HepG2 (cell line): ENCODE measurements around the gene ARFGAP1. TPM values are rescaled to one million over a fixed set of nuclear protein-coding genes. Genes with fewer than 3 reads are reported as not detected.

ENCODE experiments used
- AFF4 ChIP-seq: sonication (generic); formaldehyde crosslinking; IDR thresholded peaks from 2 replicates; pipeline ENCODE4 v1.4.0; 2020; ENCODE audit warnings: missing genetic modification reagents
- DNMT1 ChIP-seq: sonication (generic); formaldehyde crosslinking; IDR thresholded peaks from 2 replicates; pipeline ENCODE4 v1.5.1; 2020; ENCODE audit warnings: mild to moderate bottlenecking, missing genetic modification reagents
- EED ChIP-seq: sonication (generic); formaldehyde crosslinking; IDR thresholded peaks from 2 replicates; pipeline ENCODE4 v1.5.0; 2020; ENCODE audit warnings: mild to moderate bottlenecking, missing genetic modification reagents
- GATAD1 ChIP-seq: IDR thresholded peaks from 2 replicates; pipeline ENCODE4 v1.6.1; 2016; ENCODE audit warnings: missing genetic modification reagents, missing compliant biosample characterization
- HNF1B ChIP-seq: sonication (generic); formaldehyde crosslinking; IDR thresholded peaks from 2 replicates; pipeline ENCODE4 v1.5.1; 2020; ENCODE audit warnings: mild to moderate bottlenecking, moderate library complexity, missing genetic modification reagents
- JUNB ChIP-seq: sonication (generic); formaldehyde crosslinking; IDR thresholded peaks from 2 replicates; pipeline ENCODE4 v1.8.0; 2022; ENCODE audit warnings: missing genetic modification reagents, mild to moderate bottlenecking, borderline replicate concordance
- MLX ChIP-seq: IDR thresholded peaks from 2 replicates; pipeline ENCODE4 v1.6.1; 2016
- MTERF4 ChIP-seq: sonication (generic); formaldehyde crosslinking; IDR thresholded peaks from 2 replicates; pipeline ENCODE4 v1.8.0; 2023; ENCODE audit warnings: mild to moderate bottlenecking, missing genetic modification reagents
- YEATS2 ChIP-seq: sonication (generic); formaldehyde crosslinking; IDR thresholded peaks from 2 replicates; pipeline ENCODE4 v1.4.0; 2020; ENCODE audit warnings: missing genetic modification reagents, borderline replicate concordance
- ZFP36L2 ChIP-seq: sonication (generic); formaldehyde crosslinking; IDR thresholded peaks from 2 replicates; pipeline ENCODE4 v1.4.0; 2020; ENCODE audit warnings: missing genetic modification reagents
- ZFP91 ChIP-seq: sonication (generic); formaldehyde crosslinking; IDR thresholded peaks from 2 replicates; pipeline ENCODE4 v1.9.0; 2022; ENCODE audit warnings: missing genetic modification reagents, mild to moderate bottlenecking, borderline replicate concordance
- ZNF207 ChIP-seq: fragments of 450-650 bp; IDR thresholded peaks from 2 replicates; pipeline ENCODE4 v1.6.1; 2016; ENCODE audit warnings: antibody characterized with exemption, borderline replicate concordance
- polyA plus RNA-seq, 8 experiments: library from polyadenylated mRNA; depleted of rRNA in 3 of 8; stranded (reverse) in 7 of 8; unstranded in 1 of 8; fragments of >200 nt; fragmentation: Illumina TruSeq in 4 of 8; extraction: Trizol in 4 of 8; gene quantifications; 2 replicates each; pipeline versions ENCODE4 v1.2.1 to v1.2.3, GENCODE V29; 2011 to 2016; ENCODE audit warnings: low read depth in 4 of 8, missing spikeins in 1 of 8, mixed read lengths in 1 of 8; ENCODE audit not compliant: insufficient read depth in 1 of 8
- total RNA-seq, 5 experiments: library from RNA; depleted of rRNA; stranded (reverse); fragments of >200 nt; fragmentation: Illumina TruSeq; extraction: Trizol; gene quantifications; 2 replicates each; pipeline ENCODE4 v1.2.3, GENCODE V29; 2016; ENCODE audit warnings: low read depth in 1 of 5
- TF ChIP-seq, protein P1 (sequence below): sonication (generic); formaldehyde crosslinking; IDR thresholded peaks from 2 replicates; pipeline ENCODE4 v1.8.1; 2023; ENCODE audit warnings: mild to moderate bottlenecking, moderate library complexity, missing genetic modification reagents
- TF ChIP-seq, protein P2 (sequence below): sonication (generic); formaldehyde crosslinking; conservative IDR thresholded peaks from 2 replicates; pipeline ENCODE4 v1.4.0; 2020; ENCODE audit warnings: mild to moderate bottlenecking, missing genetic modification reagents, moderate library complexity

ARFGAP1 gene
- total and polyA plus RNA-seq, 2 of the 13 experiments (the other 11 are each of a cell fraction or from before 2014, with no cell fraction given) = 132 TPM

DNA sequence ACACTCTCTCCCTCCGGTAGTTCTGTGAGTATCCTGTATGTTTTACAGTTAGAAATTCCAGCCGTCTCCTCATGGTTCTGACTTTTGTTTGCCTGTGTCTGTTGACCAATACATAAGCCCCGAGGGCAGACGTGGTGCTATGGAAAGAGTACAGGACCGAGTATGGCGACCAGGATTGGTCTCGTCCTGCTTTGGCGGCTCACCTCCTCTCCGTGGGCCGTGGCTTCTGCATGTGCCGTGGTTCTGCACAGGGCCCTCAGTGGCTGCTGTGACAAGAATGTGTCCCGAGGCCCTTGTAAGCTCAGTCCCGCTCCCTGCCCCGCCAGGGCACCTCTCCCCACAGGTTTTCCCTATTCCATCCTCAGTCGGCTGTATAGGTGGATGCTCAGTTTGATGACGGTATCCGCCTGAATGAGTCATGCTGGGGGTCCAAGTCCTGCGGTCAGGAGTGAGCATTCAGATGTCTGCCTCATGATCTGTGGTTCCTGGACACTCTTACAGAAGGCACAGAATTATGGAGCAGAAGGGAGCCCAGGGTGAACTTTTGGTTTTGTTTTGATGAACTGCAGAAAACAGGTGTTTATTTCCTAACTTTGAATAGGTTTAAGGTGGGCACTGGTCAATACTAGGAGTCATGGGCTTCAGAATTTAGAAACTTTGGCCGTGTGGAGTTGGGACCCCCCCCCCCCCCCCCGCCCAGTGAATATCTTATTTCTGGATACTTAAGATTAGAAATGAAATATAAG, 1.2 kb downstream of the ARFGAP1 start (continued):
- TF ChIP-seq, protein P1, sequence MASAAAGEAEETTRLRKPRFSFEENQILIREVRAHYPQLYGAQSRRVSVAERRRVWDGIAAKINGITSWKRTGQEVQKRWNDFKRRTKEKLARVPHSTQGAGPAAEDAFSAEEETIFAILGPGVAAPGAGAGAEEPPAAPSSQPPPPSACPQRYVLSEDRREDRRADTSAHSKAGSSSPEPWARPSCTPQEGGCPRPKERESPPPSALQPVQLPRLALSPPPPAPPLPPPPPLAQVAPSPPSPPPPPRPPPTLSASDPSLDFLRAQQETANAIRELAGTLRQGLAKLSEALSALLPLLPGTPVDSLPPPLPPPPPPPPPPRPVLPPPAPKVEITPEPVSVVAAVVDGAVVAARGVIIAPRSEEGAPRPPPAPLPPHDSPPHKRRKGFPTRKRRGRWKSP = no peak
- TF ChIP-seq MLX (peak; percentile 13; the same call in 1 of the 2 replicates), HNF1B (CRISPR knock-in tag) (0 out of 2 replicates have a peak, but pooled peaks have one; percentile 40), AFF4 (no peak), JUNB (CRISPR knock-in tag) (peak; percentile 49; the same call in 1 of the 2 replicates), MTERF4 (CRISPR knock-in tag) (peak; percentile 65; the same call in 1 of the 2 replicates), ZFP91 (CRISPR knock-in tag) (no peak), GATAD1 (CRISPR knock-in tag) (peak; percentile 61), DNMT1 (CRISPR knock-in tag) (no peak), EED (CRISPR knock-in tag) (peak; percentile 23; the same call in 1 of the 2 replicates), ZNF207 (no peak), YEATS2 (no peak), ZFP36L2 (CRISPR knock-in tag) (no peak)
- TF ChIP-seq, protein P2, sequence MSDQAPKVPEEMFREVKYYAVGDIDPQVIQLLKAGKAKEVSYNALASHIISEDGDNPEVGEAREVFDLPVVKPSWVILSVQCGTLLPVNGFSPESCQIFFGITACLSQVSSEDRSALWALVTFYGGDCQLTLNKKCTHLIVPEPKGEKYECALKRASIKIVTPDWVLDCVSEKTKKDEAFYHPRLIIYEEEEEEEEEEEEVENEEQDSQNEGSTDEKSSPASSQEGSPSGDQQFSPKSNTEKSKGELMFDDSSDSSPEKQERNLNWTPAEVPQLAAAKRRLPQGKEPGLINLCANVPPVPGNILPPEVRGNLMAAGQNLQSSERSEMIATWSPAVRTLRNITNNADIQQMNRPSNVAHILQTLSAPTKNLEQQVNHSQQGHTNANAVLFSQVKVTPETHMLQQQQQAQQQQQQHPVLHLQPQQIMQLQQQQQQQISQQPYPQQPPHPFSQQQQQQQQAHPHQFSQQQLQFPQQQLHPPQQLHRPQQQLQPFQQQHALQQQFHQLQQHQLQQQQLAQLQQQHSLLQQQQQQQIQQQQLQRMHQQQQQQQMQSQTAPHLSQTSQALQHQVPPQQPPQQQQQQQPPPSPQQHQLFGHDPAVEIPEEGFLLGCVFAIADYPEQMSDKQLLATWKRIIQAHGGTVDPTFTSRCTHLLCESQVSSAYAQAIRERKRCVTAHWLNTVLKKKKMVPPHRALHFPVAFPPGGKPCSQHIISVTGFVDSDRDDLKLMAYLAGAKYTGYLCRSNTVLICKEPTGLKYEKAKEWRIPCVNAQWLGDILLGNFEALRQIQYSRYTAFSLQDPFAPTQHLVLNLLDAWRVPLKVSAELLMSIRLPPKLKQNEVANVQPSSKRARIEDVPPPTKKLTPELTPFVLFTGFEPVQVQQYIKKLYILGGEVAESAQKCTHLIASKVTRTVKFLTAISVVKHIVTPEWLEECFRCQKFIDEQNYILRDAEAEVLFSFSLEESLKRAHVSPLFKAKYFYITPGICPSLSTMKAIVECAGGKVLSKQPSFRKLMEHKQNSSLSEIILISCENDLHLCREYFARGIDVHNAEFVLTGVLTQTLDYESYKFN (CRISPR knock-in tag) = 0 out of 2 replicates have a peak, but pooled peaks have one; percentile 11
